GM18858 (cell line): ENCODE data around the gene MYO5C.
A peak's percentile ranks its signal among the peaks of the same experiment; 100 is the strongest.
"Not testable (repeated sequence)": the region's sequence is repeated elsewhere in the genome, so short reads cannot be mapped to it uniquely, and the experiment has no call there.

ENCODE experiments used
- ATAC-seq: cut with Tn5 transposase; IDR thresholded peaks from one replicate; pipeline ENCODE4 v1.9.1; 2021; ENCODE audit not compliant: unreplicated experiment

The MYO5C gene

GRCh38 chr15:52179278-52180195 is 116.1 kb downstream of the MYO5C start:
- peak; percentile 77 for ATAC-seq

- no peak for ATAC-seq
These were observed 116.8 kb downstream of the MYO5C start for GRCh38 chr15:52178765-52179164.

- no peak for ATAC-seq
These were observed 122.7 kb downstream of the MYO5C start for GRCh38 chr15:52172869-52173268.

GRCh38 chr15:52171807-52172206 is 123.8 kb downstream of the MYO5C start:
- no peak for ATAC-seq

- ATAC-seq = no peak
These were observed 124.2 kb downstream of the MYO5C start for GRCh38 chr15:52171386-52171785.

DNA sequence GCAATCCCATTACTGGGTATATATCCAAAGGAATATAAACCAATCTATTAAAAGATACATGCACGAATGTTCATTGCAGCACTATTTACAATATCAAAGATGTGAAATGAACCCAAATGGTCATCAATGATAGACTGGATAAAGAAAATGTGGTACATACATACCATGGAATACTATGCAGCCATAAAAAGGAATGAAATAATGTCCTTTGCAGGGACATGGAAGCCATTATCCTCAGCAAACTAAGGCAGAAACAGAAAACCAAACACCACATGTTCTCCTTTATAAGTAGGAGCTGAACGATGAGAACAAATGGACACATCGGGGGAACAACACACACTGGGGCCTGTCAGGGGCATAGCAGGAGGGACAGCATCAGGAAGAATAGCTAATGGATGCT is 125.4 kb downstream of the MYO5C start:
- not testable (repeated sequence) for ATAC-seq

DNA sequence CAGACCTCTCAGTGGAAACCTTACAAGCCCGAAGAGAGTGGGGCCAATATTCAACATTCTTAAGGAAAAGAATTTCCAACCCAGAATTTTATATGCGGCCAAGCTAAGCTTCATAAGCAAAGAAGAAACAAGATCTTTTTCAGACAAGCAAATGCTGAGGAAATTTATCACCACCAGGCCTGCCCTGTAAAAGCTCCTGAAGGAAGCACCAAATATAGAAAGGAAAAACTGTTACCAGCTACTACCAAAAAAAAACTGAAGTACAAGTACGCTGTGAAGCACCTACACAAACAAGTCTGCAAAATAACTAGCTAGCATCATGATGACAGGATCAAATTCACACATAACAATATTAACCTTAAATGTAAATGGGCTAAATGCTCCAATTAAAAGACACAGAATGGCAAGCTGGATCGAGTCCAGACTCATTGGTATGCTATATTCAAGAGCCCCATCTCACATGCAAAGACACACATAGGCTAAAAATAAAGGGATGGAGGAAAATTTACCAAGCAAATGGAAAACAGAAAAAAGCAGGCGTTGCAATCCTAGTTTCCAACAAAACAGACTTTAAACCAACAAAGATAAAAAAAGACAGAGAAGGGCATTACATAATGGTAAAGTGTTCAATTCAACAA is 130.0 kb downstream of the MYO5C start:
- ATAC-seq = not testable (repeated sequence)

- ATAC-seq = no peak
These were observed 130.9 kb downstream of the MYO5C start for GRCh38 chr15:52164631-52165265.

DNA sequence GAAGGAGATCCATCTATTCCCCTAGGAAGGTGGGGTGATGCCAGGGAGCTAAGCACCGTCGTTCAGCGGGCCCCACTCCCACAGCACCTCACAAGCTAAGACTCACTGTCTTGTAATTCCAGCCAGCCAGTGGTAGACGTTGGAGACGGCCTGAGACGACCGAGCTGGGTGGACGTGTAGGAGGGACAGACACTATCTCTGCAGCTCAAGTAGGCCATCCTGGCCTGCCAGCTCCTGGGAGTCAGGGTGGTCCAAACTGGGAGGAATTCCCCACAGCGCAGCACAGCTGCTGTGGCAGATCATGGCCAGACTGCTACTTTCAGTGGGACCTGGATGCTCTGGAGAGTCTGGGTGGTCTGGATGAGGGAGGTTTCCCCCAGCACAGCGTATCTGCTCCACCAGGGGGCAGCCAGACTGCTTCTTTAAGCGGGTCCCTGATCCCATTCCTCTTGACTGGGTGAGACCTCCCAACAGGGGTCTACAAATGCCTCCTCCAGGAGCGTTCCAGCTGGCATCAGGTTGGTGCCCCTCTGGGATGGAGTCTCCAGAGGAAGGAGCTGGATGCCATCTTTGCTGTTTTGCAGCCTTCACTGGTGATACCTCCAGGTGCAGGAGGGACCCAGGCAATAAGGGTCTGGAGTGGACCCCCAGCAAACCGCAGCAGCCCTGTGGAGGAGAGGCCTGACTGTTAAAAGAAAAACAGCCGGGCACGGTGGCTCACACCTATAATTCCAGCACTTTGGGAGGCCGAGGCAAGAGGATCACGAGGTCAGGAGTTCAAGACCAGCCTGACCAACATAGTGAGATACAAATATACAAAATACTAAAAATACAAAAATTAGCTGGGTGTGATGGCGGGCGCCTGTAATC is 132.0 kb downstream of the MYO5C start:
- no peak for ATAC-seq

DNA sequence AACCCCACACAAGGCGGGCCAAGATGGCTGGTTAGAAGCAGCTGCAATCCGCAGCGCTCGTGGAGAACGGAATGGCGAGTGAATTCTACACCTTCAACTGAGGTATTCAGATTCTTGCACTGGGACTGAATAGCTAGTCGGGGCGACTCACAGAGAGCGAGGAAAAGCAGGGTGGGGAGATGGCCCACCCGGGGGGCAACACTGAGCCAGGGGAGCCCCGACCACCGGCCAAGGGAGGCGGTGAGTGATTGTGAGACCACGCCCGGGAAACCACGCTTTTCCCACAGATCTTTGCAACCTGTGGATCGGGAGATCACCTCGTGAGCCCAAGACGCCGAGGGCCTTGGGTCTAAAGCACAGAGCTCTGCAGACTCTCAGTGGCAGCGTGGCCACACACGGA is 132.7 kb downstream of the MYO5C start:
- no peak for ATAC-seq

GRCh38 chr15:52162260-52162659 is 133.3 kb downstream of the MYO5C start:
- no peak for ATAC-seq

GRCh38 chr15:52161406-52161966 is 134.1 kb downstream of the MYO5C start:
- no peak for ATAC-seq

DNA sequence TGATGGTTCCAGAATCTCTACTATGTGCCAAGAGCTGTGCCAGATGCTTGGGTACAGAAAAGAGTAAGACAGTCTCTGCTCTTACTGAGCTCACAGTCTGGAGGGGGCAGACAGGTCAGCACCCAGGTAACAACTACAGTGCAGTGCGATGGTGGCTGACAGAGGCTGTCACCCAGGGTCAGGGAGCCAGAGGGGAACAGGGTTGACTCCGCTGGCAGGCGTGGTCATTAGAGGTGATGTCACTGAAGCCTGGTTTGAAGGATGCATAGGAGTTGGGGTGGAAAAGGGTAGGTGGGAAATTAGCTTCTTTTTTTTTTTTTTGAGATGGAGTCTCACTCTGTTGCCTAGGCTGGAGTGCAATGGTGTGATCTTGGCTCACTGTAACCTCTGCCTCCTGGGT is 136.0 kb downstream of the MYO5C start:
- no peak for ATAC-seq

DNA sequence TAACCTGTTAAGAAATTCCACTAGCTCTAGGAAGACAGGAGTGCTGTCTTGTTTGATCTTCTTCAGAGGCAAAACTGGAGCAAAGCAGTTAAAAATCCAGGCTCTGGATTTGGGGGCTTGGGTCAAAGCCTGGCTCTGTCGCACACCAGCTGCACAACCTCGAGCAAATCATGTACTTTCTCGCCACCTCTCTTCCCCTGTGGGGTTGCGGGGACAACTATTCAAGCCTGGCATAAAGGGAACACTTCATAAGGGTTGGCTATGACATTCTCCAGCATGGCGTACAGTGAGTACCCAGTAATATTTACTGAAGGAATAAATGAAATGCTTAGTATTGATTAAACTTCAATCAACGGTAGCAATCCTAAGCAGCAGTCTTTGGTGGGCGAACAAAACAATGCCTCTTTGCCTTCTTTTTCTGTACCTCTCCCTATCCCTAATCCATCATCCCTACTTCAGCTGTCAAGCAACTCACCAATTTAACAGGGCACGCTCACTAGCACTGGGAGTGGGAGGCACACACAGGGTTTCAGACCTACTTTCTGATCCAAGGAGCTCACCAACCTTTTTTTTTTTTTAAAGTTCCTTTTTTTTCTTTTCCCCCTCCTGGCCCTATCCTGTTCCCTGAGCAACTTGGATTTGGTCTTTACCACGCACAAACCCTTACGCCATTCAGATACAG is 137.4 kb downstream of the MYO5C start:
- no peak for ATAC-seq

GRCh38 chr15:52155878-52156277 is 139.7 kb downstream of the MYO5C start:
- ATAC-seq = no peak

DNA sequence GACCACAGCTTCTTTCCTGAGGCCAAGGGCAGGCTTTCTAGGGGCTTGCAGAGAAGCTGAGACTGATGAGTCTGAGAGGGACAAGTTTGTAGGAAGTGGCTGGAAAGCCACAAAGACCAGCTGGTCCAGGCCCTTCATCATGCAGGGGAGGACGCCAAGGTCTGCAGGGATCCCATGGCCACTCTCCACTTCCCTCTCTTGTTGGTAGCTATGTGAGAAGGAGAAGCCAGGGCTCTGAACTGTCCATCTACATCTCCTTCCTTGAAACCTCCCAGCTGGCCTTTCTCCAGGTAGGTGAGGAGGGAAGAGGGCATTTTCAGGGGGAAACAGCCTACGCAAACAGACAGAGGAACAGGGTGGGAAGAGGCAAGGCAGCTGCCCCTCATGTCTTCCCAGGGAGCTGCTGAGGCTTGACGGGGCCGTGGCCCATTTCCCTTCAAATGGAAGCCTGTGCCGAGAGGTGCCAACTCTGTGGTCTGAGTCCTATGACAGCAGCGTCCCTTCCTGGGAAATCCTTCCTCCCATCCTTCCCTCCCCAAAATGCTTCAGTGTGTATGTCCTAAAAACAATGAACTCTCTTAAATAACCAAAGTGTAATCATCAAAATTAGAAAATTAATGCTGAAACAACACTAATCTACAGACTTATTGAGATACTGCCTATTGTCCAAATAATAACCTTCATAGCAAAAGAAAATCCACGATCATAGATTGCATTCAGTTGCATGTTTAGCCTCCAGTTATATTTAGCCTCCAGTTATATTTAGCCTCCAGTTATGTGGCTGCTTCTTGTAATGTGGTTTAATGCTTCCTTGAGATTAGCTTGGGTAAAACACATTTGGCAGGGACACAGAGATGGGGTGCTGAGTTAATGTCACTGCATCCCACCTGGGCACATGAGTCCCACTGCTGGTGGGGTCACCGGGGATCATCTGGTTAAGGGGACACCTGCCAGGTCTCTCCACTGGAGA is 140.4 kb downstream of the MYO5C start:
- no peak for ATAC-seq

DNA sequence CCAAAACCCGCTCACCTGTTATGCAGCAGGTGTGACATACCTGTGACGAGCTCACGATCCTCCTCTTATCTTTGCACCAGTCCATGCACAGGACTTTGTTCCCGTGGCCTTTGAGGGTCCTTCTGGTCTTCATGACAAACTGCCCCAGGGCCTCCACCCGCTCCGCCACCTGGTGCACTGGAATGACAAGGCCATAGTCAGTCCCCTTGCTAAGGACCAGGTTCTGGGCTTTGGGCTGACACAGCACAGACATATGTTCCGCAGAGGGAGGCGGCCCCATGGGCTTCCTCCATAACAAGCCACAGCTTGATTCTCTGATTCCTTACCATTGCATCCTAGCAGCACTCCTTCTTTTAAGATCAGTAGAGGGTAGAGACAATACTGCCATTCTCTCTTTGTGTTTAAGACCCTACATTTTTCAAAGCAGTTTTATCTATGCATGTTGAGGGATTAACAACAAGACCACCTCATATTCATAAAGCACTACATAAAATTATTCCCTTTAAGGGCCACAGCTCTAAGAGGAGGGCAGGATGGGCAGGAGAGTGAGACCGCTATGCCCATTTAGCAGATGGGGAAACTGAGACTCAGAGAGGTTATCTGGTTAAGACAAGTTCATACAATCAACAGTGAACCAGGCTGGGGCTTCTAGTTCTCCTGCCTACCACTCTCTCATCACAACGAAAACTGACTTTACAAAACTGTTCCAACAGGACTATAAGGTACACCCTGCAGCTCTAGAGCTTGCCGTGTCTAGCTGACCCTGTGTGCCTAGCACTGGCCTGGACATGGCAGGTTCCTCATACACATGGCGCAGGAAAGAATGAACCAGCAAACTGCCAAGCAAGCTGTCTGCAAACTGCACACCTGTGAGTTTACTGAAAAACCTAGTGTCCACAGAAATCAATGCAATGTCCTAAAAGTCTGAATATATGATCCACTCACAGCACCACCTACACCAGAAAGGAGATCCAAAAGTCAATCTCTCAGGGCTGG is 141.4 kb downstream of the MYO5C start:
- no peak for ATAC-seq

GRCh38 chr15:52151353-52151752 is 144.3 kb downstream of the MYO5C start:
- no peak for ATAC-seq
